IMR-90 (cell line): ENCODE measurements around the gene MAPK8IP3. TPM values are rescaled to one million over a fixed set of nuclear protein-coding genes. Genes with fewer than 3 reads are reported as not detected.

Experiments
- ATAC-seq: fragments of 200-7000 bp; cut with Tn5 transposase; 2 replicates; pipeline ENCODE4 v1.9.1; 2020; ENCODE audit warnings: low read depth, mild to moderate bottlenecking, moderate library complexity
- BruUV-seq: library from RNA; stranded (reverse); fragments of 400-500 nt; replicated peaks from 2 replicates; lab custom pipeline; 2021; lab: Mats Ljungman, UMichigan
- CTCF ChIA-PET: fragments of 300-600 bp; formaldehyde crosslinking; extraction: SDS; loops from one replicate; lab custom pipeline; 2021; ENCODE audit warnings: antibody characterized with exemption; lab: Yijun Ruan, JAX
- POLR2A ChIA-PET: fragments of 300-600 bp; sonication (Branson Sonifier 250); formaldehyde crosslinking; loops from one replicate; lab custom pipeline; 2022; ENCODE audit warnings: antibody characterized with exemption; ENCODE audit not compliant: unreplicated experiment; lab: Charles Lee
- DNase-seq: peaks from one replicate; pipeline ENCODE4 v3.0.0; 2013
- H2AFZ ChIP-seq: replicated peaks from 2 replicates; pipeline ENCODE3; 2013; ENCODE audit warnings: low read length, mild to moderate bottlenecking; ENCODE audit not compliant: poor library complexity
- H2AK5ac ChIP-seq: 2 replicates; pipeline ENCODE4 v1.6.1; 2013; ENCODE audit warnings: low read depth, low read length, inconsistent platforms
- H2AK9ac ChIP-seq: replicated peaks from 2 replicates; pipeline ENCODE3; 2013; ENCODE audit warnings: mild to moderate bottlenecking, low read depth, low read length, moderate library complexity; ENCODE audit not compliant: poor library complexity
- H2BK120ac ChIP-seq: 2 replicates; pipeline ENCODE4 v1.6.1; 2013; ENCODE audit warnings: low read depth, low read length, inconsistent platforms
- H2BK15ac ChIP-seq: 3 replicates; pipeline ENCODE4 v1.6.1; 2013; ENCODE audit warnings: low read depth, low read length, inconsistent platforms
- H2BK20ac ChIP-seq: 2 replicates; pipeline ENCODE4 v1.6.1; 2013; ENCODE audit warnings: low read depth, mild to moderate bottlenecking, inconsistent platforms, low read length, moderate library complexity
- H2BK5ac ChIP-seq: 2 replicates; pipeline ENCODE4 v1.6.1; 2013; ENCODE audit warnings: mild to moderate bottlenecking, low read depth, low read length, inconsistent platforms; ENCODE audit not compliant: poor library complexity, severe bottlenecking
- H3K14ac ChIP-seq: replicated peaks from 2 replicates; pipeline ENCODE4 v1.6.1; 2013; ENCODE audit warnings: low read depth, low read length, inconsistent platforms
- H3K18ac ChIP-seq: 2 replicates; pipeline ENCODE4 v1.6.1; 2013; ENCODE audit warnings: low read depth, low read length, control low read depth
- H3K23ac ChIP-seq: 2 replicates; pipeline ENCODE4 v1.6.1; 2013; ENCODE audit warnings: low read depth, low read length, inconsistent platforms
- H3K27ac ChIP-seq: 2 replicates; pipeline ENCODE4 v1.5.1; 2013; ENCODE audit warnings: mild to moderate bottlenecking, control low read depth, low read length; ENCODE audit not compliant: insufficient read depth
- H3K27me3 ChIP-seq: 2 replicates; pipeline ENCODE4 v1.6.1; 2013; ENCODE audit warnings: low read length; ENCODE audit not compliant: control insufficient read depth, insufficient read depth
- H3K36me3 ChIP-seq: 2 replicates; pipeline ENCODE4 v1.6.1; 2013; ENCODE audit warnings: low read length, mixed read lengths; ENCODE audit not compliant: control insufficient read depth, insufficient read depth
- H3K4ac ChIP-seq: 2 replicates; pipeline ENCODE4 v1.6.1; 2013; ENCODE audit warnings: low read depth, low read length, inconsistent platforms
- H3K4me1 ChIP-seq: 2 replicates; pipeline ENCODE4 v1.6.1; 2013; ENCODE audit warnings: low read length, mixed read lengths; ENCODE audit not compliant: control insufficient read depth, insufficient read depth
- H3K4me2 ChIP-seq: 2 replicates; pipeline ENCODE4 v1.6.1; 2013; ENCODE audit warnings: low read depth, mild to moderate bottlenecking, control low read depth, low read length, moderate library complexity
- H3K4me3 ChIP-seq: 2 replicates; pipeline ENCODE4 v1.5.1; 2013; ENCODE audit warnings: low read depth, mild to moderate bottlenecking, control low read depth, low read length, moderate library complexity; ENCODE audit not compliant: insufficient read depth
- H3K56ac ChIP-seq: 2 replicates; pipeline ENCODE4 v1.6.1; 2013; ENCODE audit warnings: low read length, inconsistent platforms; ENCODE audit not compliant: insufficient read depth; ENCODE audit errors: extremely low read depth
- H3K79me1 ChIP-seq, 2 experiments: 2 replicates each; pipeline ENCODE4 v1.6.1; 2013; ENCODE audit warnings: low read length in 2 of 2, inconsistent platforms in 1 of 2, low read depth in 1 of 2
- H3K9ac ChIP-seq: 2 replicates; pipeline ENCODE4 v1.6.1; 2013; ENCODE audit warnings: low read depth, low read length, control low read depth
- H3K9me1 ChIP-seq: 2 replicates; pipeline ENCODE4 v1.6.1; 2013; ENCODE audit warnings: low read length, inconsistent platforms; ENCODE audit not compliant: insufficient read depth
- H3K9me3 ChIP-seq: 2 replicates; pipeline ENCODE4 v1.6.1; 2013; ENCODE audit warnings: low read length; ENCODE audit not compliant: control insufficient read depth, insufficient read depth
- H4K20me1 ChIP-seq: 2 replicates; pipeline ENCODE4 v1.6.1; 2013; ENCODE audit warnings: low read length, inconsistent platforms; ENCODE audit not compliant: insufficient read depth
- H4K5ac ChIP-seq: 2 replicates; pipeline ENCODE4 v1.6.1; 2013; ENCODE audit warnings: mild to moderate bottlenecking, low read depth, low read length, control low read depth
- H4K8ac ChIP-seq, 2 experiments: 2 replicates each; pipeline ENCODE4 v1.6.1; 2013; ENCODE audit warnings: low read depth in 2 of 2, low read length in 2 of 2, control low read depth in 1 of 2, inconsistent platforms in 1 of 2
- H4K91ac ChIP-seq: 2 replicates; pipeline ENCODE4 v1.6.1; 2013; ENCODE audit warnings: low read depth, low read length, inconsistent platforms; ENCODE audit not compliant: insufficient read depth
- BHLHE40 ChIP-seq: fragments of 150-350 bp; IDR thresholded peaks from 2 replicates; pipeline ENCODE4 v1.6.1; 2016; ENCODE audit warnings: mild to moderate bottlenecking, low read depth, low read length
- CEBPB ChIP-seq: IDR thresholded peaks from 2 replicates; pipeline ENCODE4 v1.6.1; 2012; ENCODE audit warnings: low read depth, low read length, improper control_type of control experiment
- CHD1 ChIP-seq: IDR thresholded peaks from 2 replicates; pipeline ENCODE4 v1.6.1; 2012; ENCODE audit warnings: low read depth, low read length, improper control_type of control experiment
- CTCF ChIP-seq: conservative IDR thresholded peaks from 2 replicates; pipeline ENCODE4 v1.5.1; 2012; ENCODE audit warnings: mild to moderate bottlenecking, low read depth, low read length, improper control_type of control experiment
- ELK1 ChIP-seq: fragments of 150-350 bp; IDR thresholded peaks from 2 replicates; pipeline ENCODE4 v1.6.1; 2016; ENCODE audit warnings: low read depth, mild to moderate bottlenecking, low read length, moderate library complexity, borderline replicate concordance
- FOS ChIP-seq: fragments of 150-350 bp; IDR thresholded peaks from 2 replicates; pipeline ENCODE4 v1.6.1; 2016; ENCODE audit warnings: low read depth, low read length
- MAFK ChIP-seq: IDR thresholded peaks from 2 replicates; pipeline ENCODE4 v1.6.1; 2012; ENCODE audit warnings: low read depth, low read length, improper control_type of control experiment
- MAZ ChIP-seq: IDR thresholded peaks from 2 replicates; pipeline ENCODE4 v1.6.1; 2012; ENCODE audit warnings: low read depth, mild to moderate bottlenecking, low read length, improper control_type of control experiment, moderate library complexity, borderline replicate concordance
- MXI1 ChIP-seq: IDR thresholded peaks from 2 replicates; pipeline ENCODE4 v1.6.1; 2012; ENCODE audit warnings: low read depth, mild to moderate bottlenecking, low read length, moderate library complexity, borderline replicate concordance
- NFE2L2 ChIP-seq: fragments of 150-350 bp; IDR thresholded peaks from 2 replicates; pipeline ENCODE4 v1.6.1; 2016; ENCODE audit warnings: low read depth, mild to moderate bottlenecking, low read length
- POLR2A ChIP-seq: IDR thresholded peaks from 2 replicates; pipeline ENCODE4 v1.6.1; 2012; ENCODE audit warnings: mild to moderate bottlenecking, low read depth, low read length
- RAD21 ChIP-seq: IDR thresholded peaks from 2 replicates; pipeline ENCODE4 v1.6.1; 2012; ENCODE audit warnings: low read length, improper control_type of control experiment
- RCOR1 ChIP-seq: IDR thresholded peaks from 2 replicates; pipeline ENCODE4 v1.6.1; 2012; ENCODE audit warnings: mild to moderate bottlenecking, low read length, improper control_type of control experiment; ENCODE audit not compliant: insufficient replicate concordance
- RFX5 ChIP-seq: IDR thresholded peaks from 2 replicates; pipeline ENCODE4 v1.8.0; 2012; ENCODE audit warnings: low read depth, mild to moderate bottlenecking, low read length, moderate library complexity
- SMC3 ChIP-seq: fragments of 150-350 bp; IDR thresholded peaks from 2 replicates; pipeline ENCODE4 v1.6.1; 2016; ENCODE audit warnings: low read depth, mild to moderate bottlenecking, antibody characterized with exemption, low read length, moderate library complexity
- USF2 ChIP-seq: fragments of 150-350 bp; IDR thresholded peaks from 2 replicates; pipeline ENCODE4 v1.6.1; 2017; ENCODE audit warnings: mild to moderate bottlenecking, antibody characterized with exemption, low read length, low read depth
- WGBS, 2 experiments: methylation state at CpG; one replicate each; pipeline versions ENCODE4 v1.1.5 to v1.1.7; 2013; ENCODE audit warnings: missing lambda C conversion rate in 2 of 2; ENCODE audit not compliant: insufficient read length in 1 of 2; ENCODE audit errors: extremely low coverage in 2 of 2; 5-methylcytosine and 5-hydroxymethylcytosine counted together
- dilution Hi-C: fragments of 300-500 bp; cut with HindIII; formaldehyde crosslinking; loops from one replicate; pipeline ENCODE4 v1.14.3; 2018; ENCODE audit warnings: low sequenced_read_pairs; ENCODE audit not compliant: unreplicated experiment
- in situ Hi-C: fragments of 300-500 bp; cut with MboI; formaldehyde crosslinking; loops from 3 replicates; pipeline ENCODE4 v1.14.3; 2019; ENCODE audit warnings: low sequenced_read_pairs, inconsistent platforms, mixed read lengths
- intact Hi-C: fragments of 100-400 bp; cut with micrococcal nuclease; formaldehyde crosslinking; loops from 2 replicates; pipeline ENCODE4 v1.10.0; 2022
- polyA plus RNA-seq, 3 experiments: library from polyadenylated mRNA; depleted of rRNA; stranded (reverse); fragments of >200 nt; gene quantifications; 2 replicates each; pipeline ENCODE4 v1.2.3, GENCODE V29; 2012; ENCODE audit warnings: low replicate concordance in 1 of 3
- total RNA-seq: library from RNA; depleted of rRNA; stranded (reverse); fragments of >200 nt; gene quantifications from 2 replicates; pipeline ENCODE4 v1.2.3, GENCODE V29; 2012

Gene MAPK8IP3
- total and polyA plus RNA-seq, 2 of the 4 experiments (the other 2 are of a cell fraction), result 17.0 to 69.1 TPM

GRCh38 chr16:1674306-1674705, 31.7 kb upstream of the MAPK8IP3 start:
- POLR2A ChIA-PET, result no interaction called here
- H2BK5ac ChIP-seq, result peak overlapping the region; percentile 41
- 83% methylated on average over 2 of the region's 7 CpGs; no CpG with 5 or more reads in 1 of the 2 experiments for WGBS, 2 experiments
- H3K23ac ChIP-seq, result 0 out of 2 replicates have a peak overlapping the region, but pooled peaks have one; percentile 32
- peak overlapping the region; percentile 7 for H2AK9ac ChIP-seq
- H3K56ac ChIP-seq, result no peak overlapping the region
- peak overlapping the region; percentile 24; the same call in 1 of the 2 replicates for H2AK5ac ChIP-seq
- CTCF ChIA-PET, result interaction anchor here (0.6 kb wide), 1 partner anchor 1244 kb away, joined by 3 read pairs; no protein-coding TSS in a partner anchor
- H4K20me1 ChIP-seq, result peaks cover 11% of the 10 kb centered on the region
- no TSS peak for BruUV-seq
- peaks cover 8% of the 10 kb centered on the region for H3K4me1 ChIP-seq
- no peak for DNase-seq
- H2BK20ac ChIP-seq, result no peak overlapping the region
- H2BK120ac ChIP-seq, result peak overlapping the region; percentile 76; the same call in 1 of the 2 replicates
- no peaks in the 10 kb centered on the region for H3K27me3 ChIP-seq
- H3K14ac ChIP-seq, result no peak overlapping the region
- H3K79me1 ChIP-seq, result peaks cover 9 to 50% of the 10 kb centered on the region in 2 experiments
- no peak overlapping the region for H4K91ac ChIP-seq
- H4K8ac ChIP-seq, result no peak overlapping the region
- no peak overlapping the region for H3K4me2 ChIP-seq
- H3K36me3 ChIP-seq, result peaks cover 64% of the 10 kb centered on the region
- in situ Hi-C loops, result no loop called here
- H2BK15ac ChIP-seq, result no peak overlapping the region
- no peak overlapping the region for H3K18ac ChIP-seq
- H3K27ac ChIP-seq, result no peak overlapping the region
- intact Hi-C loops, result no loop called here
- peaks cover 24% of the 10 kb centered on the region for H3K9me1 ChIP-seq
- H2AFZ ChIP-seq, result no peak overlapping the region
- H3K9ac ChIP-seq, result no peak overlapping the region
- H4K5ac ChIP-seq, result no peak overlapping the region
- H3K4ac ChIP-seq, result peak overlapping the region; percentile 61; the same call in 1 of the 2 replicates
- dilution Hi-C loops, result no loop called here
- no peaks in the 10 kb centered on the region for H3K9me3 ChIP-seq
- TF ChIP-seq NFE2L2, result no peak
- TF ChIP-seq ELK1, result no peak
- no peak for TF ChIP-seq RFX5
- no peak for TF ChIP-seq MXI1
- TF ChIP-seq RAD21, result no peak
- TF ChIP-seq CHD1, result no peak
- TF ChIP-seq MAFK, result no peak
- no peak for TF ChIP-seq RCOR1
- no peak for TF ChIP-seq USF2
- no peak for TF ChIP-seq POLR2A
- TF ChIP-seq SMC3, result no peak
- TF ChIP-seq FOS, result no peak
- TF ChIP-seq CEBPB, result no peak
- TF ChIP-seq MAZ, result no peak
- TF ChIP-seq BHLHE40, result no peak
- TF ChIP-seq CTCF, result no peak
- H3K4me3 ChIP-seq, result no peak overlapping the region
- ATAC-seq, result no peak
